ENCODE data around the gene FMO2.

FMO2 gene

GRCh38 chr1:171185091-171185490, at the start of gene FMO2:
Gene FMO2 (plus strand): TSS chr1:171185300. CDS start chr1:171185714, 414 bp downstream.
- DNase-seq = no peak

GRCh38 chr1:171137580-171137979, 47.5 kb upstream of the FMO2 start:
- DNase-seq = no peak

GRCh38 chr1:171138980-171139379, 46.1 kb upstream of the FMO2 start:
- no peak for DNase-seq

GRCh38 chr1:171139890-171140289, 45.2 kb upstream of the FMO2 start:
- no peak for DNase-seq

GRCh38 chr1:171140401-171140800, 44.7 kb upstream of the FMO2 start:
- no peak for DNase-seq

GRCh38 chr1:171140956-171141687, 44.0 kb upstream of the FMO2 start:
- no peak for DNase-seq

- no peak for DNase-seq
These were observed 43.2 kb upstream of the FMO2 start for GRCh38 chr1:171141688-171142415.

GRCh38 chr1:171142416-171143385, 42.4 kb upstream of the FMO2 start:
- no peak for DNase-seq

GRCh38 chr1:171150156-171150555, 34.9 kb upstream of the FMO2 start:
- no peak for DNase-seq

GRCh38 chr1:171152549-171152948, 32.6 kb upstream of the FMO2 start:
- no peak for DNase-seq

GRCh38 chr1:171155484-171155883, 29.6 kb upstream of the FMO2 start:
- DNase-seq = no peak

GRCh38 chr1:171158096-171158495, 27.0 kb upstream of the FMO2 start:
- no peak for DNase-seq

- DNase-seq = no peak
These were observed 26.5 kb upstream of the FMO2 start for GRCh38 chr1:171158551-171158950.

- DNase-seq = no peak
These were observed 26.0 kb upstream of the FMO2 start for GRCh38 chr1:171159148-171159547.

- DNase-seq = no peak
These were observed 24.9 kb upstream of the FMO2 start for GRCh38 chr1:171160211-171160610.

GRCh38 chr1:171160639-171161354, 24.3 kb upstream of the FMO2 start:
- no peak for DNase-seq

GRCh38 chr1:171161431-171161830, 23.7 kb upstream of the FMO2 start:
- no peak for DNase-seq

GRCh38 chr1:171166361-171166760, 18.7 kb upstream of the FMO2 start:
- DNase-seq = no peak

GRCh38 chr1:171167785-171168184, 17.3 kb upstream of the FMO2 start:
- no peak for DNase-seq

GRCh38 chr1:171172471-171172870, 12.6 kb upstream of the FMO2 start:
- DNase-seq = no peak

GRCh38 chr1:171173069-171173468, 12.0 kb upstream of the FMO2 start:
- DNase-seq = no peak

- no peak for DNase-seq
These were observed 10.4 kb upstream of the FMO2 start for GRCh38 chr1:171174560-171175294.

Data from inflammatory macrophage treated with lipopolysaccharide for 1 hour (primary cell).